K562 (cell line): ENCODE results near the gene PSEN1. TPM values are rescaled to one million over a fixed set of nuclear protein-coding genes. Genes with fewer than 3 reads are reported as not detected.

Experiments
- ADNP ChIP-seq: fragments of 200-800 bp; sonication (Bioruptor generic); IDR thresholded peaks from 2 replicates; pipeline ENCODE4 v1.6.1; 2016; ENCODE audit warnings: missing genetic modification characterization, missing compliant biosample characterization
- CBX8 ChIP-seq: fragments of 200-600 bp; sonication (generic); IDR thresholded peaks from 2 replicates; pipeline ENCODE4 v1.6.1; 2012; ENCODE audit warnings: borderline replicate concordance, mixed run types, low read depth, mild to moderate bottlenecking, moderate library complexity, mixed read lengths, low read length, control low read depth, inconsistent platforms; ENCODE audit not compliant: poor library complexity, severe bottlenecking; ENCODE audit errors: extremely low read depth
- IRF1 ChIP-seq: sonication (generic); formaldehyde crosslinking; IDR thresholded peaks from 2 replicates; pipeline ENCODE4 v1.8.0; 2022; ENCODE audit warnings: missing genetic modification reagents, mild to moderate bottlenecking, borderline replicate concordance
- MAFG ChIP-seq: fragments of 450-650 bp; conservative IDR thresholded peaks from 2 replicates; pipeline ENCODE4 v1.6.1; 2016; ENCODE audit warnings: missing genetic modification characterization, missing compliant biosample characterization
- NCOA4 ChIP-seq: fragments of 450-650 bp; IDR thresholded peaks from 2 replicates; pipeline ENCODE4 v1.6.1; 2018; ENCODE audit warnings: mild to moderate bottlenecking; ENCODE audit not compliant: partially characterized antibody
- NFXL1 ChIP-seq: fragments of 450-650 bp; formaldehyde crosslinking; IDR thresholded peaks from 2 replicates; pipeline ENCODE4 v1.4.0; 2021; ENCODE audit warnings: mild to moderate bottlenecking
- NR0B1 ChIP-seq: fragments of 450-650 bp; IDR thresholded peaks from one replicate; pipeline ENCODE4 v1.6.1; 2018; ENCODE audit warnings: mild to moderate bottlenecking, moderate library complexity; ENCODE audit not compliant: partially characterized antibody
- PPARD ChIP-seq: fragments of 250-450 bp; sonication (Bioruptor Pico); IDR thresholded peaks from 2 replicates; pipeline ENCODE4 v1.8.0; 2022; ENCODE audit warnings: inconsistent platforms, mild to moderate bottlenecking, moderate library complexity
- ZNF561 ChIP-seq: fragments of 450-650 bp; formaldehyde crosslinking; conservative IDR thresholded peaks from 2 replicates; pipeline ENCODE4 v1.4.0; 2020; ENCODE audit warnings: mild to moderate bottlenecking, moderate library complexity
- ZNF639 ChIP-seq, 2 experiments: fragments of 200-800 bp in 1 of 2; sonication (Bioruptor generic) in 1 of 2; sonication (generic) in 1 of 2; formaldehyde crosslinking in 1 of 2; IDR thresholded peaks in 1 of 2; conservative IDR thresholded peaks in 1 of 2; 2 replicates each; pipeline versions ENCODE4 v1.5.0 to v1.6.1; 2016 to 2020; ENCODE audit warnings: missing compliant biosample characterization in 1 of 2, missing genetic modification characterization in 1 of 2, missing genetic modification reagents in 1 of 2
- polyA plus RNA-seq, 8 experiments: library from polyadenylated mRNA; depleted of rRNA in 4 of 8; stranded (reverse) in 5 of 8; unstranded in 3 of 8; fragments of >200 nt; fragmentation: Nextera tagmentation in 2 of 8; fragmentation: Illumina TruSeq in 1 of 8; extraction: Ambion mirVana in 2 of 8; extraction: Trizol in 1 of 8; gene quantifications; 2 replicates each; pipeline versions ENCODE4 v1.2.1 to v1.2.3, GENCODE V29; 2011 to 2014; ENCODE audit warnings: inconsistent platforms in 1 of 8, missing spikeins in 1 of 8
- total RNA-seq, 7 experiments: library from RNA; depleted of rRNA in 6 of 7; stranded (reverse); fragments of >200 nt in 6 of 7; fragmentation: Illumina TruSeq in 2 of 7; extraction: Trizol in 2 of 7; gene quantifications; 2 replicates each; pipeline versions ENCODE4 v1.2.1 to v1.2.3, GENCODE V29; 2011 to 2021; ENCODE audit warnings: low replicate concordance in 1 of 7

The PSEN1 gene
- total and polyA plus RNA-seq, 9 of the 15 experiments (the other 6 are each of a cell fraction or from before 2014, with no cell fraction given): 6.5 to 25.2 (median 14.3) TPM

- TF ChIP-seq NFXL1 (CRISPR knock-in tag): no peak
- no peak for TF ChIP-seq IRF1
- TF ChIP-seq NR0B1: no peak
- TF ChIP-seq MAFG (tag): no peak
- no peak for TF ChIP-seq CBX8
- no peak for TF ChIP-seq ADNP
- TF ChIP-seq ZNF639 (CRISPR knock-in tag; conservative IDR thresholded peaks at IDR 0.05 in 1 of 2, IDR thresholded peaks at IDR 0.05 in 1 of 2): no peak
- TF ChIP-seq NCOA4: no peak
- TF ChIP-seq ZNF561 (CRISPR knock-in tag): no peak
- TF ChIP-seq PPARD (CRISPR knock-in tag): no peak
Observed at GRCh38 chr14:73220061-73220460, 83.8 kb downstream of the PSEN1 start (continued).
